GM19468 (cell line): ENCODE measurements around the gene PRKCE.

Experiments
- ATAC-seq: cut with Tn5 transposase; IDR thresholded peaks from one replicate; pipeline ENCODE4 v1.9.1; 2021; ENCODE audit warnings: mild to moderate bottlenecking, moderate library complexity, moderate number of reproducible peaks; ENCODE audit not compliant: unreplicated experiment; ENCODE audit errors: extremely low read depth

The PRKCE gene

GRCh38 chr2:46040563-46041155 lies 389.2 kb downstream of the PRKCE start:
- ATAC-seq: no peak

GRCh38 chr2:46041434-46041833 lies 390.0 kb downstream of the PRKCE start:
- no peak for ATAC-seq

GRCh38 chr2:46042207-46042637 lies 390.7 kb downstream of the PRKCE start:
- ATAC-seq: no peak

GRCh38 chr2:46042711-46043110 lies 391.2 kb downstream of the PRKCE start:
- no peak for ATAC-seq

GRCh38 chr2:46045888-46046287 lies 394.4 kb downstream of the PRKCE start:
- no peak for ATAC-seq

GRCh38 chr2:46047290-46047689 lies 395.8 kb downstream of the PRKCE start:
- no peak for ATAC-seq

- ATAC-seq: no peak
Measured at GRCh38 chr2:46048693-46049092, 397.2 kb downstream of the PRKCE start.

- no peak for ATAC-seq
Measured at GRCh38 chr2:46050027-46050426, 398.6 kb downstream of the PRKCE start.

GRCh38 chr2:46050489-46050888 lies 399.0 kb downstream of the PRKCE start:
- ATAC-seq: no peak

GRCh38 chr2:46051085-46051484 lies 399.6 kb downstream of the PRKCE start:
- ATAC-seq: no peak

- no peak for ATAC-seq
Measured at GRCh38 chr2:46053564-46053963, 402.1 kb downstream of the PRKCE start.

GRCh38 chr2:46056541-46056940 lies 405.1 kb downstream of the PRKCE start:
- ATAC-seq: no peak

- no peak for ATAC-seq
Measured at GRCh38 chr2:46058140-46058539, 406.7 kb downstream of the PRKCE start.

GRCh38 chr2:46062637-46063412 lies 411.4 kb downstream of the PRKCE start:
- no peak for ATAC-seq

- no peak for ATAC-seq
Measured at GRCh38 chr2:46064396-46064795, 412.9 kb downstream of the PRKCE start.

GRCh38 chr2:46065152-46065551 lies 413.7 kb downstream of the PRKCE start:
- ATAC-seq: no peak

- no peak for ATAC-seq
Measured at GRCh38 chr2:46066116-46066515, 414.6 kb downstream of the PRKCE start.

GRCh38 chr2:46066601-46067000 lies 415.1 kb downstream of the PRKCE start:
- no peak for ATAC-seq

GRCh38 chr2:46067062-46067461 lies 415.6 kb downstream of the PRKCE start:
- no peak for ATAC-seq

GRCh38 chr2:46067501-46068305 lies 416.2 kb downstream of the PRKCE start:
- ATAC-seq: no peak

- no peak for ATAC-seq
Measured at GRCh38 chr2:46068636-46069035, 417.2 kb downstream of the PRKCE start.
